Measurements from ENCODE around the gene CRISPLD2. TPM values are rescaled to one million over a fixed set of nuclear protein-coding genes. Genes with fewer than 3 reads are reported as not detected.
A peak's percentile ranks its signal among the peaks of the same experiment; 100 is the strongest.

The CRISPLD2 gene
- polyA plus RNA-seq, 3 donors = 9.9 to 158 (median 77.0) TPM

- WGBS, 3 donors = 81 to 85% (median 81%) methylated on average over 34 of the region's 34 CpGs
- no peak overlapping the region for H3K27ac ChIP-seq (ENCODE audit: low read depth, low read length)
Observed at GRCh38 chr16:84833542-84834402, 14.0 kb downstream of the CRISPLD2 start.

- H3K27ac ChIP-seq (ENCODE audit: low read depth, low read length) = no peak overlapping the region
- 82 to 92% (median 91%) methylated on average over 6 of the region's 6 CpGs for WGBS, 3 donors
Observed at GRCh38 chr16:84834403-84834772, 14.6 kb downstream of the CRISPLD2 start.

DNA sequence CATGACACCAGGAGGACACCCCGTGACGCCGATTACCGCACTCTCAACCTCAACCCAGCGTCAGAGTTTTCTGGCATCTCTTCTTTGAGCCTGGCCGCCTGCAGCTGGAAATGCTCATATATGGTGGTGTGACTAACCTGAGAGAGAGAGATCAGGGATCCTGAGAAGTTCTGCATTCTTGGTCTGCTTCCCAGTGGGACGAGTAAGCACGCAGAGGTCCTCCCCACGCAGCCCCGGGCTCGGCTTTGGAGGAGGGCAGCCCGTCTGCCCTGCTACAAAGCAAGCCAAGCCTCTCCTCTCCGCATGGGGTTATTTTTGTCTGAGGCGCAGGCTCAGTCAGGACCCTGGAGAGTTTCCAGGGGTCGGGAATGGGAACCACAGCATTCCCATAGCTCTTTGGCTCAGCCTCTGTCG lies 16.5 kb downstream of the CRISPLD2 start:
- 26 to 31% (median 28%) methylated on average over 16 of the region's 16 CpGs for WGBS, 3 donors
- peak overlapping the region; percentile 11 for H3K27ac ChIP-seq (ENCODE audit: low read depth, low read length)

- 85 to 89% (median 89%) methylated on average over 12 of the region's 12 CpGs for WGBS, 3 donors
Observed at GRCh38 chr16:84836967-84837366, 17.2 kb downstream of the CRISPLD2 start.

GRCh38 chr16:84838383-84838948 lies 18.7 kb downstream of the CRISPLD2 start:
- 68 to 81% (median 77%) methylated on average over 17 to 19 of the region's 19 CpGs for WGBS, 3 donors
- H3K27ac ChIP-seq (ENCODE audit: low read depth, low read length) = no peak overlapping the region

More at GRCh38 chr16:84836967-84837366, 17.2 kb downstream of the CRISPLD2 start:
- peak overlapping the region; percentile 11 for H3K27ac ChIP-seq (ENCODE audit: low read depth, low read length)

- no peak overlapping the region for H3K27ac ChIP-seq (ENCODE audit: low read depth, low read length)
- 51 to 70% (median 62%) methylated on average over 7 of the region's 7 CpGs for WGBS, 3 donors
Observed at GRCh38 chr16:84839054-84839453, 19.3 kb downstream of the CRISPLD2 start.

DNA sequence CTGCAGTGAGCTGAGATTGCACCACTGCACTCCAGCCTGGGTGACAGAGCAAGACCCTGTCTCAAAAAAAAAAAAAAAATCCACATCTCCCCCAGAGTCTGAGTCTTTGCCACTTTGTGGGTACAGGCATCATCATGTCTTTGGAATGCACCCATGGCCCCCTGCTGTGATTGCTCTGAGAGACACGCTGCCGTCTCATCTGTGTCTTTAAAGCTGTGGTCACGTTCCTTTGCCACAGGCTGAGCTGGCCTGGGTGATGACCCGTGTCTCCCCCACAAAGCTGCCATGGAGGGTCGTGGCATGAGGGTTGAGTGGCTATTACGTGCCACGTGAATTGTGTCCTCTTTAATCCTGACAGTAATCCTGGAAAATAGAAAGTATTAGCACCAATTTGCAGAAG lies 20.2 kb downstream of the CRISPLD2 start:
- H3K27ac ChIP-seq (ENCODE audit: low read depth, low read length) = no peak overlapping the region
- 61 to 83% (median 83%) methylated on average over 7 of the region's 7 CpGs for WGBS, 3 donors

GRCh38 chr16:84840687-84841627 lies 21.2 kb downstream of the CRISPLD2 start:
- 81 to 87% (median 83%) methylated on average over 22 of the region's 22 CpGs for WGBS, 3 donors

DNA sequence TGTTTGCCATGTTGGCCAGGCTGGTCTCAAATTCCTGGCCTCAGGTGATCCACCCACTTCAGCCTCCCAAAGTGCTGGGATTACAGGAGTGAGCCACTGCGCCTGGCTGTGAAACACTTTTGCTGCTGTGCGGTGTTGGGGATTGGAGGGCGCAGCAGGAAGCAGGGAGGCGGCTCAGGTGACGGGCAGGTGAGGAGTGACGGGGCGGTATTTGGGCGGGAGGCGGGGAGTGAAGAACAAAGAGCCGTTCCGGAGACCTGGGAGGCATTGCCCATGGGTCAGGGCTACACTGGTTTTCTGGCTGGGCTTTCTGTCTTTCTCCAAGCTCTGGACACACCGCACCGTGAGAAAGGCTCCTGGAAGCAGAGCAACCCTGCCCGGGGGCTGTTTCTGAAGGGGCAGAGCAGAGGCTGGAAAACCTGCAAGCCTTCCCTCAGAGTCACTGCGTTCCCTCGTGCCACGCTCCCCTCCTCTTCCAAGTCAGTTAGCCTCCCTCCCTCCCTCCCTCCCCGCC lies 22.1 kb downstream of the CRISPLD2 start:
- H3K27ac ChIP-seq (ENCODE audit: low read depth, low read length) = no peak overlapping the region
- WGBS, 3 donors = 16 to 39% (median 36%) methylated on average over 17 to 18 of the region's 18 CpGs

More at GRCh38 chr16:84840687-84841627, 21.2 kb downstream of the CRISPLD2 start:
- H3K27ac ChIP-seq (ENCODE audit: low read depth, low read length) = no peak overlapping the region

- no peak overlapping the region for H3K27ac ChIP-seq (ENCODE audit: low read depth, low read length)
- 65 to 73% (median 67%) methylated on average over 18 of the region's 18 CpGs for WGBS, 3 donors
Observed at GRCh38 chr16:84842516-84843148, 22.8 kb downstream of the CRISPLD2 start.

DNA sequence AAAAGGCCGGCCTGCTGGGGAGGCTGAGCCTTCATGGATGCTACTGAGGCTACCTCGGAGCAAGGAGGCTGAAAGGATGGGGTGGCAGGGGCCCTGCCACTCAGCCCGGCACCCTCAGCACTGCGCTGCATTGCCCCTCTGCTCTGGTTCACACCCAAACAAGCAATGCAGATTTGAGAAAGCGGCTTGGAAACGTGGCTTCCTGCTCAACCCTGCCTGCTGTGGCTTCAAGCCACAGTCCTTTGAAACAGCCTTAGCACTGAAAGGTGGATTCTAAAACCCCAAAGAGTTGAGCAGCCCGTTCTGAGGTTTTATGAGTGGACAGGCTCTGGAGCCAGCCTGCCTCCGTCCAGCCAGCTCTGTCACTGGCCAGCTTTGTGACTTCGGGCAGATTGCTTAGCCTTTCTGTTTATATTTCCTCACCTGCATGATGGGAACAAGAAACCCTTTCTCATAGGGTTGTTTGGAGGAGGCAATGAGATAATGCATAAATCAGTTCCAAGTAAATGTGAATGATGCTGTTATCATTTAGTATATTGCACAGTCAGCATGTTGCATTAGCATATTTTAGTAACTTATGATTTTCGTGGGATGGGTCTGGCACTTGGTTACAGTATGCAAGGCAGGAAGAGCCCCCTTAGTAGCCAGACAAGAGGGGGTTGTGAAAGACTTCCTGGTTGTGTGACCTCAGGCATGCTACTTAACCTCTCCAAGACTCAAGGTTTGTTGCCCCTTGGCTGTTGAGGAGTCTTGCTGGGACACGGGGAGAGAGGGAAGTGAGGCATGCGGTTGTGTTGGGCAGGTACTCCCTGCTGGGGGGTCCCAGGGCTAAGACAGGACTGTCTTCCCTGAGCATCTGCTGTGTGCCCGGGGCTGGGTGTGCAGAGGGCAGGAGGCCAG lies 23.6 kb downstream of the CRISPLD2 start:
- no peak overlapping the region for H3K27ac ChIP-seq (ENCODE audit: low read depth, low read length)
- 66 to 75% (median 67%) methylated on average over 13 of the region's 13 CpGs for WGBS, 3 donors

GRCh38 chr16:84844049-84844350 lies 24.2 kb downstream of the CRISPLD2 start:
- H3K27ac ChIP-seq (ENCODE audit: low read depth, low read length) = no peak overlapping the region
- 40 to 74% (median 41%) methylated on average over 5 of the region's 5 CpGs for WGBS, 3 donors

DNA sequence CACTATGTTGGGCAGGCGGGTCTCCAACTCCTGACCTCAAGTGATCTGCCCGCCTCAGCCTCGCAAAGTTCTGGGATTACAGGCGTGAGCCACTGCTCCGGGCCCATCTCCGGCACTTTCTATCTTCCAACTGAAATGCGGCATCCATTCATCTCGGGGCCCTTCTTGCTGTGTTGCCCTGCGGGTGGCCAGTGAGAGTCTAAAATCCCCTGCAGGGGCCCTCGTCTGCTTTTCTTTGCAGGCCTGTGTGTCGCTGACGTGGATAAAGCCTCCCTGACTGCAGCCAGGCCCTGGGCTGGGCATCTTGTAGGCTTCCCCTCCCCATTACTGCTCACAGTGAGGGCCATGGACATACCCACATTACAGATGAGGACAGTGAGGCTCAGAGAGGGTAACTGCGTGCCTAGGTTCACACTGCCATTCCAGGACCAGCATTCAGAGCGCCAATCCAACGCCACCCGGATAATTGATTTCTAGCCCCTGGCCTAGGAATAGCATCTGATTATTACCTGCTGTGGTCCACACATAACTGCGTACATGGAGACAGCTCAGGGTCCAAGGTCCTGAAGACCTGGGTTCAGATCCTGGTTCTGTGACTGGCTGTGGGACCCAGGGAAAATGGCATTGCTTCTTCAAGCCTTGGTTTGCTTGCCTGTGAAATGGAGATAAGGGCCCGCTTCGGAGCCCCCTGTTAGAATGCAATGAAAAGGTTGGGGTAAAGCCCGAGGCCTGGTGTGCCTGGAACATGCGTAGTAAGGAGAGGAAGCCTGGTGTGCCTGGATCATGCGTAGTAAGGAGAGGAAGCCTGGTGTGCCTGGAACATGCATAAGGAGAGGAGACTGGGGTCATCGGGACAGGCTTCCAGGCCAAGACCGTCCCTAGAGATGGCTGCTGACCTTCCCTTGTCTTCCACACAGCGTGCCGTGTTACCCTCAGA lies 25.0 kb downstream of the CRISPLD2 start:
- 87 to 91% (median 90%) methylated on average over 26 of the region's 26 CpGs for WGBS, 3 donors
- no peak overlapping the region for H3K27ac ChIP-seq (ENCODE audit: low read depth, low read length)

- no peak overlapping the region for H3K27ac ChIP-seq (ENCODE audit: low read depth, low read length)
- 79 to 87% (median 83%) methylated on average over 14 of the region's 14 CpGs for WGBS, 3 donors
Observed at GRCh38 chr16:84845496-84846002, 25.8 kb downstream of the CRISPLD2 start.

DNA sequence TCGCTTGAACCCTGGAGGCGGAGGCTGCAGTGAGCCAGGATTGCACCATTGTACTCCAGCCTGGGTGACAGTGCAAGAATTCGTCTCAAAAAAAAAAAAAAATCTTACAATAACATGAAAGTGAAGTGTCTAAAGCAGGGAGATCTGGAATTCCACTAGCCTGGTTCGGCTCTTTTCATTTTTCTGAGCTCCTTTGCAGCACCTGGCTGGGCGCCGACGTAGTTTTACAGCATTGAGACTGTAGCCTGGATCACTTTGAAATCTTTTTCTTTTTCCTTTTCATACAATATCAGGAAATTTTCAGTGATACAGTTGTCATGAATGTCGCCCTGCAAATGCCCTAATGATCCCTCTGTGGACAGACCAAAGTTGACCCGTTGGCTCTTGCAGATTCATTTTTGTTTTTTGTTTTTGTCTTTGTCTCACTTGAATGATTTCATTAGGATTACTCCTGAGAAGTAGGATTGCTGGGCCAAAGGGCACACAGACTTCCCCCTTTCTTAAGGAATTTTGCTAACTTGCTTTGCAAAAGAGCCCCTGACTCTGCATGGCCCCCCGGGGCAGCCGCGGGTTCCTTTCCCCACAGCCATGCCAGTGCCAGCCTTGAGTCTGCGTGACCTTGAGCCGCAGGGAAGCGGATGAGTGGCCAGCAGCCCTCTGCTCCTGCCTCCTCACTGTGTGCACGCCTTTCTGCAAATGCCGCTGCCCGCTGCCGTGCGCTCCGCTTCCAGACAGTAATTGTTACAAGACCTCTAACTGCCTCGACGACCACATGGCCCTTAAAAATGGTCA lies 28.0 kb downstream of the CRISPLD2 start:
- no peak overlapping the region for H3K27ac ChIP-seq (ENCODE audit: low read depth, low read length)
- WGBS, 3 donors = 56 to 73% (median 72%) methylated on average over 23 of the region's 23 CpGs
